GM18505 (cell line): ENCODE measurements around the gene SPATA22.
"Not testable (repeated sequence)": the region's sequence is repeated elsewhere in the genome, so short reads cannot be mapped to it uniquely, and the experiment has no call there.

Source experiments
- ATAC-seq: cut with Tn5 transposase; IDR thresholded peaks from one replicate; pipeline ENCODE4 v1.9.1; 2021; ENCODE audit not compliant: unreplicated experiment
- POLR2A ChIP-seq: IDR thresholded peaks from 4 replicates; pipeline ENCODE4 v1.6.1; 2011; ENCODE audit warnings: borderline replicate concordance; ENCODE audit not compliant: insufficient read depth, insufficient read length; ENCODE audit errors: extremely low read depth

SPATA22 gene

GRCh38 chr17:3485481-3486068, 14.0 kb upstream of the SPATA22 start:
- TF ChIP-seq POLR2A, result no peak
- ATAC-seq, result no peak

GRCh38 chr17:3482852-3483251, 11.2 kb upstream of the SPATA22 start:
- ATAC-seq, result no peak
- TF ChIP-seq POLR2A, result no peak

- TF ChIP-seq POLR2A, result no peak
- no peak for ATAC-seq
Measured at GRCh38 chr17:3479988-3480387, 8.4 kb upstream of the SPATA22 start.

GRCh38 chr17:3475812-3476610, 4.4 kb upstream of the SPATA22 start, which contains the start of gene ASPA:
Gene ASPA, plus strand, starts transcription at chr17:3475997. Its CDS starts 163 bp downstream, at chr17:3476160.
- TF ChIP-seq POLR2A, result no peak
- no peak for ATAC-seq

GRCh38 chr17:3475251-3475685, 3.6 kb upstream of the SPATA22 start:
- ATAC-seq, result no peak
- TF ChIP-seq POLR2A, result no peak

DNA sequence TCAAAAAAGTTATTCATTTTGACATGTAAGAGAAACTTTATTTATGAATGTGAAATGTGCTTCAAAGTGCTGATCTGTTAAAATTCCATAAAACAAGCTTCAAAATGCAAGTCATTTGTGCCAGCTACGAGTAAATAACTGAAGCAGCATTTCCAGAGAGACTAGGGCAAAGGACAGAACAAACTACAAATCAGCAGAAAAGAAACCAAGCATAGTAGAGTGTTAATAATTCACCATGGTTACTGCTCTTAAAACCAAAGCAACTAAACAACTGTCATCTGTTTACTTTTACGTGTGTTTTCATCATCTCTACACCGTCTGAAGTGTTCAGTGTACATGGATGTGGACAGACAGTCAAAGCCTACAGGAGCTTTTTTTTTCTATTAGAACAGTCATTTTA, 2.6 kb upstream of the SPATA22 start:
- ATAC-seq, result no peak
- no peak for TF ChIP-seq POLR2A

DNA sequence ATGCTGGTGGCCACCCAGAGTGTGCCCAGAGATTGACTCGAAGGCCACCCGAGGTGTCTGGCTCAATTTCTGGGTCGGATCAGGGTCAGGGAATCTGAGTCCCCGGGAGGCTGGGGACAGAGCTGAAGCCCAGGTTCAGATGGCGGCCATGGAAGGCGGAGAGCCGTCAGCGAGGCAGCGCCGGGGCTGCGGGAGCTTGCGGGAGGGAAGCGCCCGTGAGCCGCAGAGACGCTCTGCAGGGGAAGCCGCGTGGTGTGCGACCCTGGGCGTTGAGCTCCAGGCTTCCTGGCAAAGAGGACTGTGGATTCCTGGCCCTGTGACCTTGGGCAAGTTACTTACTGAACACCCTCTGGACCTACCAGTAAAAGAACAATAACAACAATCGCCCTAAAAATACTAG, 518 bp upstream of the SPATA22 start:
- no peak for TF ChIP-seq POLR2A
- no peak for ATAC-seq

- ATAC-seq, result no peak
- no peak for TF ChIP-seq POLR2A
Measured at GRCh38 chr17:3469529-3469928, 2.1 kb downstream of the SPATA22 start.

GRCh38 chr17:3466355-3466754, 5.3 kb downstream of the SPATA22 start:
- ATAC-seq, result not testable (repeated sequence)

DNA sequence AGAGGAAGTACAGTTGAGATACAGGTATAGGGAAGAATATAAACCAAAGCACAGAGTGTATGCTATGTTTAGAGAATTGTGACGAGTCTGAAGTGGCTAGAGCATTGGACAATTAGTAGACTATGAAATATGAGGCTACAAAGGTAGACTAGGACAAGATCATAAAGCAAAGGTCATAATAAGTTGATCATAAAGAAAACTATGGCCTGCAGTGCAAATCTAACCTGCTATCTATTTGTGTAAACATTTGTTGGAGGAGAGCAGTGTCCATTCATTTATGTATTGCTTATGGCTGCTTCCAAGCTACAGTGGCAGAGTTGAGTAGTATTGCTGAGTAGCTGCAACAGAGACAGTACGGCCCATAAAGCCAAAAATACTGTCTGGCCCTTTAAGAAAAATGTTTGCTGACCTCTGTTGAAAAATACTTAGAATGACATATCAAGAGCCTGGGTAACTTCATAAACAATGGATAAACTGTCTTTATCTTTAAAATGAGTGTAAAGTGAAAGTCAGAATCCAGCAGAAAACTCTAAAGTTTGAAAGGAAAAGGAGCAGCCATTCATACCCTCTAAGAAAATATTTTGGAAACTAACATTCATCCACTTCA, 23.5 kb downstream of the SPATA22 start:
- no peak for ATAC-seq
- TF ChIP-seq POLR2A, result no peak

GRCh38 chr17:3447625-3448024, 24.0 kb downstream of the SPATA22 start:
- TF ChIP-seq POLR2A, result no peak
- no peak for ATAC-seq

DNA sequence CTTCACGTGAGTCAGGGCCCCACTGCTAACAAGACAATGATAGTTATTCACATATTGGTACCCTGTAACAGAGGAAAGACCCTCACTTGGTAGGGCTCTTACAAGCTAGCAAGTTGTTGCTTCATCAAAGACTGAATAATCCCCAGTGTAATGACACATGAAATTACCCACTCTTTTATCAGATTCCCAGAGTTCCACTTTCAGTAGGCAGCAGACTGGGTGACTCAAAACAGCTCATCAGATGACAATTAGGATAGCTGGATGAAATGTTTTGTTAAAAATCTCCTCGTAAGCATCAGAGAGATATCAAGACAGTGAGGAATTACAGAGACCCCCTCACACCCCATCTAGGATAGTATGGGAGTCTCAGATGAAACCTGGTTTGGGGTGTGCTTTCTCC, 31.2 kb downstream of the SPATA22 start:
- no peak for ATAC-seq
- no peak for TF ChIP-seq POLR2A

DNA sequence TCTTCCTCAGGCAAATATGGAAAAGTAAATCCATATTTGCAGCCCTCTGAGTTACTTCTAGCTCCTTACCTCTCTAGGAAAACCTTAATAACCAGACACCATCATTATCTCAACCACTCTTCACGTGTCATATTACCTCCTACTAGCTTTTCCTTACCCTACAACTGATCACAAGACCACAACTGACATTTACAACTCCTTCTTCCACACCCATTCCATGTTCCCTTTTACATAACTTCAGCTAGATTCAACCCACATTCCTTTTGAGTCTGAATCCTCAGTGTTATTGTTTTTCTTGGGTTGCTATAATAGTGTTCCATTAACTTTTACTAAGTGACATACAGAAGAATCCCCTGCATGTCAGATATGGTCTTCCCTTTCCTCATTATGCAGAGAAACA, 33.3 kb downstream of the SPATA22 start:
- ATAC-seq, result no peak

GRCh38 chr17:3433741-3434140, 37.9 kb downstream of the SPATA22 start, which contains the start of gene OR1E2:
Gene OR1E2, minus strand, starts transcription at chr17:3433841. Its CDS starts 0 bp downstream, at chr17:3433841.
- no peak for ATAC-seq
- no peak for TF ChIP-seq POLR2A

More for the DNA sequence above, 33.3 kb downstream of the SPATA22 start:
- no peak for TF ChIP-seq POLR2A

DNA sequence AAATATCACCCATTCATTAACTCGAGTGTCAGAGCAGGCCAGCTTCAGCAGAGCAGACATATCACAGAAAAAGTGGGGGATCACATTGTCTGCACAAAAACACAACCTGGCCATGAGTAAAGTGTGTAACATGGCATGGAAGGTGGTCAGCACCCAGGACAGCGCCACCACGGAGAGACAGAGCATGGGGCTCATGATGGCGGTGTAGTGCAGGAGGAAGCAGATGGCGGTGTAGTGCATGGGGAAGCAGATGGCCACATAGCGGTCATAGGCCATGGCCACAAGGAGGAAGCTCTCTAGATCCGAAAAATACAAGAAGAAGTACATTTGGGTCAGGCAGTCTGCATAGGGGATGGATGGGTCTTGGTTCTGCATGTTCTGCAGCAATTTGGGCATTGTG, 38.4 kb downstream of the SPATA22 start:
- ATAC-seq, result not testable (repeated sequence)
